K562 (cell line): Measurements from ENCODE around the gene NCAM2. TPM values are rescaled to one million over a fixed set of nuclear protein-coding genes. Genes with fewer than 3 reads are reported as not detected.

Experiments used
- ATAC-seq: fragments of 200-7000 bp; cut with Tn5 transposase; 3 replicates; pipeline ENCODE4 v1.9.1; 2020; ENCODE audit warnings: moderate library complexity
- BruUV-seq: library from RNA; stranded (reverse); fragments of 400-500 nt; replicated peaks from 2 replicates; lab custom pipeline; 2021; lab: Mats Ljungman, UMichigan
- CTCF ChIA-PET: fragments of 300-600 bp; formaldehyde crosslinking; extraction: SDS; loops from one replicate; lab custom pipeline; 2021; ENCODE audit warnings: low intra/inter-chr PET ratio; lab: Yijun Ruan, JAX
- POLR2A ChIA-PET: fragments of 300-600, 350-650 bp; sonication (Branson Sonifier 250); formaldehyde crosslinking; extraction: SDS; loops from one replicate; lab custom pipeline; 2021; ENCODE audit warnings: antibody characterized with exemption, inconsistent platforms; lab: Yijun Ruan, JAX
- DNase-seq, 4 experiments: peaks; one replicate each; pipeline versions ENCODE4 v3.0.0 to v3.0.0-alpha.2; 2011 to 2018; ENCODE audit warnings: low spot score in 3 of 4, mixed read lengths in 3 of 4; ENCODE audit errors: extremely low read depth in 1 of 4
- FAIRE-seq: peaks from 2 replicates; lab custom pipeline; 2011; peaks lifted over from hg19 to GRCh38; lab: Jason Lieb, UNC
- H2AFZ ChIP-seq: 2 replicates; pipeline ENCODE4 v1.6.0; 2011; ENCODE audit warnings: low read depth, low read length, control low read depth, inconsistent platforms
- H3K27ac ChIP-seq: fragments of 200-600 bp; 3 replicates; pipeline ENCODE4 v1.8.0; 2011; ENCODE audit warnings: low read depth, mild to moderate bottlenecking, control low read depth, inconsistent platforms, low read length, moderate library complexity, mixed read lengths; ENCODE audit errors: extremely low read depth
- H3K27me3 ChIP-seq, 2 experiments: fragments of 300-600 bp in 1 of 2; 2 replicates in 1 of 2; 3 replicates in 1 of 2; pipeline versions ENCODE4 v1.6.0 to v1.8.0; 2011; ENCODE audit warnings: inconsistent platforms in 2 of 2, low read length in 2 of 2, mild to moderate bottlenecking in 1 of 2, mixed read lengths in 1 of 2, moderate library complexity in 1 of 2; ENCODE audit not compliant: control insufficient read depth in 2 of 2, insufficient read depth in 2 of 2
- H3K36me3 ChIP-seq: fragments of 300-600 bp; 3 replicates; pipeline ENCODE4 v1.8.0; 2011; ENCODE audit warnings: mild to moderate bottlenecking, low read length, inconsistent platforms; ENCODE audit not compliant: control insufficient read depth, insufficient read depth
- H3K4me1 ChIP-seq, 2 experiments: fragments of 200-600 bp in 1 of 2; replicated peaks in 1 of 2; 2 replicates in 1 of 2; 3 replicates in 1 of 2; pipeline versions ENCODE4 v1.5.1 to v1.8.0; 2011; ENCODE audit warnings: inconsistent platforms in 2 of 2, low read length in 2 of 2, mild to moderate bottlenecking in 1 of 2, mixed read lengths in 1 of 2, moderate library complexity in 1 of 2; ENCODE audit not compliant: control insufficient read depth in 2 of 2, insufficient read depth in 2 of 2
- H3K4me2 ChIP-seq: 2 replicates; pipeline ENCODE4 v1.6.1; 2011; ENCODE audit warnings: low read length, control low read depth, inconsistent platforms, mixed read lengths; ENCODE audit not compliant: insufficient read depth
- H3K4me3 ChIP-seq: fragments of 200-600 bp; sonication (generic), shearing (Covaris generic); 2 replicates; pipeline ENCODE4 v1.5.1; 2016; ENCODE audit warnings: control low read depth, inconsistent platforms
- H3K79me2 ChIP-seq: fragments of 200-600 bp; 3 replicates; pipeline ENCODE4 v1.8.0; 2011; ENCODE audit warnings: low read length, inconsistent platforms; ENCODE audit not compliant: control insufficient read depth, insufficient read depth
- H3K9ac ChIP-seq, 2 experiments: 2 replicates each; pipeline versions ENCODE4 v1.6.0 to v1.6.1; 2011; ENCODE audit warnings: low read depth in 2 of 2, low read length in 2 of 2, control low read depth in 1 of 2, inconsistent platforms in 1 of 2, mild to moderate bottlenecking in 1 of 2, mixed read lengths in 1 of 2; ENCODE audit not compliant: insufficient read depth in 1 of 2
- H3K9me1 ChIP-seq: one replicate; pipeline ENCODE4 v1.6.0; 2011; ENCODE audit warnings: inconsistent platforms, mild to moderate bottlenecking, low read length, moderate library complexity; ENCODE audit not compliant: control insufficient read depth, insufficient read depth
- H3K9me3 ChIP-seq: replicated peaks from 2 replicates; pipeline ENCODE4 v1.5.1; 2011; ENCODE audit warnings: low read depth, low read length, inconsistent platforms; ENCODE audit not compliant: control insufficient read depth, insufficient read depth
- H4K20me1 ChIP-seq: replicated peaks from 2 replicates; pipeline ENCODE4 v1.6.1; 2011; ENCODE audit warnings: low read length, inconsistent platforms, mixed read lengths; ENCODE audit not compliant: control insufficient read depth, insufficient read depth
- CEBPB ChIP-seq: fragments of 450-650 bp; IDR thresholded peaks from 2 replicates; pipeline ENCODE4 v1.6.1; 2016; ENCODE audit warnings: missing genetic modification characterization, missing compliant biosample characterization
- CEBPG ChIP-seq, 3 experiments: fragments of 200-800 bp in 1 of 3; sonication (Bioruptor generic) in 1 of 3; sonication (generic) in 1 of 3; formaldehyde crosslinking in 1 of 3; IDR thresholded peaks in 2 of 3; conservative IDR thresholded peaks in 1 of 3; 2 replicates each; pipeline versions ENCODE4 v1.6.1 to v1.8.0; 2016 to 2022; ENCODE audit warnings: missing compliant biosample characterization in 2 of 3, missing genetic modification characterization in 2 of 3, mild to moderate bottlenecking in 1 of 3, missing genetic modification reagents in 1 of 3
- ELK3 ChIP-seq: fragments of 450-650 bp; formaldehyde crosslinking; IDR thresholded peaks from 2 replicates; pipeline ENCODE4 v1.4.0; 2020; ENCODE audit warnings: mild to moderate bottlenecking
- NFE2 ChIP-seq: IDR thresholded peaks from 2 replicates; pipeline ENCODE4 v1.6.1; 2014; ENCODE audit warnings: antibody characterized with exemption, low read depth
- PBX2 ChIP-seq, 2 experiments: IDR thresholded peaks in 1 of 2; conservative IDR thresholded peaks in 1 of 2; 2 replicates each; pipeline ENCODE4 v1.6.1; 2016; ENCODE audit warnings: low read depth in 2 of 2, mild to moderate bottlenecking in 1 of 2, missing compliant biosample characterization in 1 of 2, missing genetic modification characterization in 1 of 2, moderate library complexity in 1 of 2
- RUNX1 ChIP-seq: sonication (generic); IDR thresholded peaks from 2 replicates; pipeline ENCODE4 v1.6.1; 2016; ENCODE audit warnings: antibody characterized with exemption, low read depth
- ZNF583 ChIP-seq: fragments of 250-450 bp; sonication (Bioruptor Pico); IDR thresholded peaks from 2 replicates; pipeline ENCODE4 v1.4.0; 2020
- ZNF609 ChIP-seq: sonication (generic); formaldehyde crosslinking; IDR thresholded peaks from 2 replicates; pipeline ENCODE4 v1.8.1; 2023; ENCODE audit warnings: missing genetic modification reagents, mild to moderate bottlenecking, borderline replicate concordance
- WGBS: fragments of 100-300 bp; shearing (Covaris generic); methylation state at CpG from one replicate; pipeline ENCODE4 v1.1.6; 2016; ENCODE audit warnings: low coverage, mixed read lengths; ENCODE audit not compliant: insufficient coverage; ENCODE audit errors: missing lambda C conversion rate; 5-methylcytosine and 5-hydroxymethylcytosine counted together
- in situ Hi-C: fragments of 300-500 bp; cut with MboI; formaldehyde crosslinking; loops from 4 replicates; pipeline ENCODE4 v1.15.0; 2018; ENCODE audit warnings: inconsistent platforms, mixed read lengths
- intact Hi-C: fragments of 100-400 bp; cut with micrococcal nuclease; formaldehyde crosslinking; loops from 2 replicates; pipeline ENCODE4 v1.14.2; 2022
- polyA plus RNA-seq, 8 experiments: library from polyadenylated mRNA; depleted of rRNA in 4 of 8; stranded (reverse) in 5 of 8; unstranded in 3 of 8; fragments of >200 nt; fragmentation: Nextera tagmentation in 2 of 8; fragmentation: Illumina TruSeq in 1 of 8; extraction: Ambion mirVana in 2 of 8; extraction: Trizol in 1 of 8; gene quantifications; 2 replicates each; pipeline versions ENCODE4 v1.2.1 to v1.2.3, GENCODE V29; 2011 to 2014; ENCODE audit warnings: inconsistent platforms in 1 of 8, missing spikeins in 1 of 8
- total RNA-seq, 7 experiments: library from RNA; depleted of rRNA in 6 of 7; stranded (reverse); fragments of >200 nt in 6 of 7; fragmentation: Illumina TruSeq in 2 of 7; extraction: Trizol in 2 of 7; gene quantifications; 2 replicates each; pipeline versions ENCODE4 v1.2.1 to v1.2.3, GENCODE V29; 2011 to 2021; ENCODE audit warnings: low replicate concordance in 1 of 7

NCAM2 gene
- total and polyA plus RNA-seq, 9 of the 15 experiments (the other 6 are each of a cell fraction or from before 2014, with no cell fraction given), result 14.0 to 58.2 (median 27.8) TPM

- TF ChIP-seq PBX2 (CRISPR knock-in tag; IDR thresholded peaks at IDR 0.05; ENCODE audit: low read depth) (no peak), PBX2 (tag; conservative IDR thresholded peaks at IDR 0.05; ENCODE audit: low read depth) (no peak)
Measured at GRCh38 chr21:21236996-21237395, 238.8 kb downstream of the NCAM2 start (continued).

GRCh38 chr21:21238629-21239400 lies 240.6 kb downstream of the NCAM2 start:
- intact Hi-C loops, result no loop called here
- no peak for FAIRE-seq

More at GRCh38 chr21:21238629-21239400, 240.6 kb downstream of the NCAM2 start:
- no peak overlapping the region for H3K27ac ChIP-seq
- H3K79me2 ChIP-seq, result peaks cover 28% of the 10 kb centered on the region
- no peak overlapping the region for H3K9ac ChIP-seq
- no peaks in the 10 kb centered on the region for H3K27me3 ChIP-seq
- H3K9me1 ChIP-seq, result no peaks in the 10 kb centered on the region
- ChIA-PET CTCF (no interaction called here), POLR2A (interaction anchor here (1.1 kb wide), 1 partner anchor 11 kb away, joined by 3 read pairs; no protein-coding TSS in a partner anchor)
- no peak for DNase-seq
- WGBS, result 83% methylated on average over 10 of the region's 10 CpGs
- H3K4me1 ChIP-seq, result no peaks in the 10 kb centered on the region
- H3K9me3 ChIP-seq, result no peaks in the 10 kb centered on the region
- BruUV-seq, result no TSS peak
- no peaks in the 10 kb centered on the region for H4K20me1 ChIP-seq
- no peak overlapping the region for H3K4me2 ChIP-seq
- ATAC-seq, result no peak
- H3K4me3 ChIP-seq, result no peak overlapping the region
- no peaks in the 10 kb centered on the region for H3K36me3 ChIP-seq
- TF ChIP-seq ZNF583 (CRISPR knock-in tag) (no peak), ELK3 (CRISPR knock-in tag) (no peak), RUNX1 (no peak), CEBPG (CRISPR knock-in tag; IDR thresholded peaks at IDR 0.05) (no peak), CEBPG (tag; conservative IDR thresholded peaks at IDR 0.05 in 1 of 2, IDR thresholded peaks at IDR 0.05 in 1 of 2) (peak in 1 of 2 experiments; percentile 46; a peak in 1 of 4 replicates), CEBPB (peak; percentile 42; the same call in 1 of the 2 replicates), ZNF609 (no peak), NFE2 (no peak)
- H2AFZ ChIP-seq, result no peak overlapping the region
- in situ Hi-C loops, result no loop called here
